Heart right ventricle (tissue), 16 donors: ENCODE measurements around the gene RPN2. TPM values are rescaled to one million over a fixed set of nuclear protein-coding genes. Genes with fewer than 3 reads are reported as not detected.

Experiments used
- ATAC-seq, 8 donors: fragments of 200-7000 bp; cut with Tn5 transposase; one replicate each; pipeline ENCODE4 v1.9.1; 2020; ENCODE audit warnings: mild to moderate bottlenecking in 8 of 8, moderate library complexity in 8 of 8, moderate number of reproducible peaks in 1 of 8
- DNase-seq, 2 donors: peaks; one replicate each; pipeline ENCODE4 v3.0.0-alpha.2; 2020
- H3K27ac ChIP-seq, 10 donors: fragments of 200-600 bp; sonication (generic) in 2 of 10; one replicate each; pipeline versions ENCODE4 v1.5.0 to v1.8.0; 2020 to 2022; ENCODE audit warnings: mild to moderate bottlenecking in 3 of 10
- H3K27me3 ChIP-seq, 7 donors: fragments of 200-600 bp; one replicate each; pipeline ENCODE4 v1.8.0; 2021 to 2022; ENCODE audit warnings: mild to moderate bottlenecking in 2 of 7
- H3K36me3 ChIP-seq, 9 donors: fragments of 200-600 bp; sonication (generic) in 1 of 9; one replicate each; pipeline versions ENCODE4 v1.5.0 to v1.8.0; 2020 to 2022; ENCODE audit warnings: mild to moderate bottlenecking in 2 of 9
- H3K4me1 ChIP-seq, 9 donors: fragments of 200-600 bp; sonication (generic) in 1 of 9; one replicate each; pipeline versions ENCODE4 v1.5.0 to v1.8.0; 2020 to 2022; ENCODE audit warnings: mild to moderate bottlenecking in 4 of 9
- H3K4me3 ChIP-seq, 10 donors: fragments of 200-600 bp; sonication (generic) in 2 of 10; one replicate each; pipeline versions ENCODE4 v1.5.0 to v1.8.0; 2020 to 2022; ENCODE audit warnings: mild to moderate bottlenecking in 7 of 10, moderate library complexity in 2 of 10
- H3K9me3 ChIP-seq, 11 donors: fragments of 200-600 bp in 10 of 11; sonication (generic) in 2 of 11; one replicate each; pipeline versions ENCODE4 v1.5.0 to v1.8.0; 2013 to 2022; ENCODE audit warnings: mild to moderate bottlenecking in 2 of 11, control low read depth in 1 of 11, moderate library complexity in 1 of 11
- WGBS, 2 donors: extraction: QIAGEN DNeasy Blood & Tissue Kit; methylation state at CpG; one replicate each; pipeline ENCODE4 v1.1.7; 2013; ENCODE audit warnings: inconsistent platforms in 1 of 2; 5-methylcytosine and 5-hydroxymethylcytosine counted together
- intact Hi-C, 10 donors: fragments of 100-400 bp; cut with DNase I; formaldehyde crosslinking; loops; one replicate each; pipeline versions ENCODE4 v1.11.1 to v1.14.2; 2022
- polyA plus RNA-seq, 2 donors: library from polyadenylated mRNA; stranded (reverse); fragments of 200-250 nt; gene quantifications; one replicate each; pipeline ENCODE4 v1.2.3, GENCODE V29; 2013
- total RNA-seq, 10 donors: library from RNA; stranded (reverse); fragmentation: NEBNext Ultra II Directional in 3 of 10; extraction: Animal tissue kit (Norgen Biotek cat#: 25700) in 3 of 10; gene quantifications; one replicate each; pipeline versions ENCODE4 v1.2.1 to v1.2.4, GENCODE V29; 2021 to 2023
- TF ChIP-seq, protein P1 (sequence below), 9 donors: fragments of 200-600 bp; sonication (generic) in 2 of 9; IDR thresholded peaks; one replicate each; pipeline versions ENCODE4 v1.5.0 to v1.8.0; 2021 to 2022; ENCODE audit warnings: antibody characterized with exemption in 9 of 9, mild to moderate bottlenecking in 5 of 9, moderate library complexity in 1 of 9
- donor health status: Arrhythmogenic right ventricular cardiomyopathy.
- donor health status: ischemic (EF 13 %, LVEDD 7.1; RV severe dilation, severe dysfunction).
- donor health status: healthy with polysubstance abuse.
- donor health status: DM: no; HTN: yes; CAD: no.
- donor health status: DM: no; HTN: no; CAD: no.
- donor health status: ischemic (EF 25% LVEDD 6.9; RV normal size, moderate dysfunction).
- donor health status: ischemic (EF 25% LVEDD 5.7; RV mildly dilated, moderate dysfunction).
- donor health status: healthy.
- donor health status: DM: yes; HTN: yes; CAD: no.
- donor health status: Ischemic cardiomyopathy.
- donor health status: ischemic (EF 35%, LVEDD 5.7; RV mildly dilated, moderate dysfunction).
- donor health status: nonischemic (EF 11% LVEDD 7.7; RV severe dilation, severe dysfunction).
- donor health status: DM: yes; HTN: yes; CAD: no.
- donor health status: PGD.
- donor health status: ischemic (EF 29% LVEDD 5.4; RV normal size, mild dysfunction).
- donor health status: nonischemic (EF 23%, LVEDD 6.1; RV moderate dilation, normal function).

RPN2 gene
- total and polyA plus RNA-seq, 12 donors, result 30.9 to 166 (median 95.2) TPM

DNA sequence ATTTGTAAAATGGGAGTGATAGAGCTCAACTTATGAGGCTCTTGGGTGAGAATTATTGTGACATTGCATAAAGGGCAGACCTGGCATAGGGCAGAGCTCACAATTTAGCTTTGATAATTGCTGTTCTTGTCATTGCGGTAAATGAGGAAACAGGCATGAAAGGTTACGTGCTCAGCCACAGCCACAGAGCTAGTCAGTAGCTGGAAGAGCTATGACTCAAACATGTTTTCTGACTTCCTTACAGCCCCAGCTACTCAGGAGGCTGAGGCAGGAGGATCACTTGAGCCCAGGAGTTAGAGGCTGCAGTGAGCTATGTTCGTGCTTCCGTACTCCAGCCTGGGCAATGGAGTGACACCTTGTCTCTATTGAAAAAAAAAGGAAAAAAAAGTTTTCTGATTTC lies 86.0 kb downstream of the RPN2 start:
- TF ChIP-seq, protein P1, sequence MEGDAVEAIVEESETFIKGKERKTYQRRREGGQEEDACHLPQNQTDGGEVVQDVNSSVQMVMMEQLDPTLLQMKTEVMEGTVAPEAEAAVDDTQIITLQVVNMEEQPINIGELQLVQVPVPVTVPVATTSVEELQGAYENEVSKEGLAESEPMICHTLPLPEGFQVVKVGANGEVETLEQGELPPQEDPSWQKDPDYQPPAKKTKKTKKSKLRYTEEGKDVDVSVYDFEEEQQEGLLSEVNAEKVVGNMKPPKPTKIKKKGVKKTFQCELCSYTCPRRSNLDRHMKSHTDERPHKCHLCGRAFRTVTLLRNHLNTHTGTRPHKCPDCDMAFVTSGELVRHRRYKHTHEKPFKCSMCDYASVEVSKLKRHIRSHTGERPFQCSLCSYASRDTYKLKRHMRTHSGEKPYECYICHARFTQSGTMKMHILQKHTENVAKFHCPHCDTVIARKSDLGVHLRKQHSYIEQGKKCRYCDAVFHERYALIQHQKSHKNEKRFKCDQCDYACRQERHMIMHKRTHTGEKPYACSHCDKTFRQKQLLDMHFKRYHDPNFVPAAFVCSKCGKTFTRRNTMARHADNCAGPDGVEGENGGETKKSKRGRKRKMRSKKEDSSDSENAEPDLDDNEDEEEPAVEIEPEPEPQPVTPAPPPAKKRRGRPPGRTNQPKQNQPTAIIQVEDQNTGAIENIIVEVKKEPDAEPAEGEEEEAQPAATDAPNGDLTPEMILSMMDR (IDR thresholded peaks at IDR 0.05), result no peak
- peaks cover 0 to 4% (median 0%) of the 10 kb centered on the region in 9 donors for H3K4me1 ChIP-seq
- H3K4me3 ChIP-seq, result no peak overlapping the region
- DNase-seq, result no peak
- H3K27ac ChIP-seq, result no peak overlapping the region
- no peaks in the 10 kb centered on the region for H3K9me3 ChIP-seq
- WGBS, 2 donors, result 92 to 94% methylated on average over 4 of the region's 4 CpGs
- intact Hi-C loops, result loop anchor here in 2 of 10 donors (5.0 to 10.0 kb wide), 2 partner anchors 60 to 117 kb away; no protein-coding TSS in a partner anchor
- ATAC-seq, result no peak
- H3K36me3 ChIP-seq, result no peaks in the 10 kb centered on the region
- H3K27me3 ChIP-seq, result peaks cover 0 to 29% (median 16%) of the 10 kb centered on the region in 7 donors

GRCh38 chr20:37266940-37267666 lies 88.0 kb downstream of the RPN2 start:
- Histone ChIP-seq H3K4me1 (peaks cover 0 to 14% (median 0%) of the 10 kb centered on the region in 9 donors), H3K27ac (no peak overlapping the region), H3K4me3 (no peak overlapping the region), H3K27me3 (peaks cover 0 to 10% (median 2%) of the 10 kb centered on the region in 7 donors), H3K9me3 (no peaks in the 10 kb centered on the region), H3K36me3 (no peaks in the 10 kb centered on the region)
- no peak for ATAC-seq
- intact Hi-C loops, result loop anchor here in 2 of 10 donors (5.0 to 10.0 kb wide), 2 partner anchors 62 to 115 kb away; no protein-coding TSS in a partner anchor
- DNase-seq, result no peak
- TF ChIP-seq, protein P1 (IDR thresholded peaks at IDR 0.05), result no peak
- 80 to 85% methylated on average over 9 of the region's 9 CpGs for WGBS, 2 donors

- ATAC-seq, result no peak
- peaks cover 0 to 6% (median 0%) of the 10 kb centered on the region in 7 donors for H3K27me3 ChIP-seq
- no peak overlapping the region for H3K4me3 ChIP-seq
- H3K36me3 ChIP-seq, result no peaks in the 10 kb centered on the region
- no peak for DNase-seq
- TF ChIP-seq, protein P1 (IDR thresholded peaks at IDR 0.05), result no peak
- intact Hi-C loops, result loop anchor here in 6 of 10 donors (2.0 to 10.0 kb wide), 4 partner anchors 63 to 267 kb away; no protein-coding TSS in a partner anchor
- peaks cover 0 to 14% (median 0%) of the 10 kb centered on the region in 9 donors for H3K4me1 ChIP-seq
- no peak overlapping the region for H3K27ac ChIP-seq
- WGBS, 2 donors, result 52 to 61% methylated on average over 15 of the region's 15 CpGs
- H3K9me3 ChIP-seq, result no peaks in the 10 kb centered on the region
These were observed 88.7 kb downstream of the RPN2 start for GRCh38 chr20:37267667-37268313.

DNA sequence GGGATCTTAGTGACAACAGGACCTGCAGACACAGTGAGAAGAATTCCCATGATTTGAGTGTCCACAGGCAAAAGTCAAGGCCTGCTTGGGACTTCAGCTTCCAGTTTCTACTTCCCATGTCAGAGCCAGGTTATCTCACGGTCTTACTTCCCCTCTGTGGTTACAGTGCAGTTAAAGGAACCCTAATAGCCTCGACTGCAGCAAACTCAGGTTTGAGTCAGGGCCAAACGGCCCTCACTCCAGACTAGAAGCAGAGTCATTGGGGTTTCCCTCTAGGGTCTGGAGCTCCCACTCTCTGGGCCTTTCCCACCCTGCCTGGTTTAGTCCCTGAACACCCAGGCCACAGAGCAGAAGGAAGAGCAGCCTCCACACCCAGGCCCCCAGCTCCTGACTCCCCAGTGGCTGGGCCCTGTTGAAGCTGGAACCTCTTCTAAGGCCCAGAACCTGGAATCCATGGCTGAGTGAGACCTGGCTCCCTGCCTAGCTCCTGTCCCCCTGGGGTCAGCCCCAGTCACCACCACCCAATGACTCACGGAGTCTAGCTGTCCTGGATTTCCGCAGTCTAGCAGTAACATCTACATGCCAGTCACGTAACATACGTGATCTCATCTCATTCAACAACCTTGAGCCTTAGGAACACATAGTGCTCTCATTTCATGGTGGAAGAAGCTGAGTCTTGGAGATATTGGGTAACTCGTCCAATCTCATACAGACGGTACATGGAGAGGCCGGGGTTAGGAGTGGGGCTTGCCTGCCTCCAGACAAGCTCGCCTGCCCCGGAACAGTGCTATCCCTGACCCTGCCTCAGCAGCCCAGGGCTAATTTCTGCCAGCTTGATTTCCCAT lies 91.7 kb downstream of the RPN2 start:
- intact Hi-C loops, result loop anchor here in 3 of 10 donors (2.0 to 5.0 kb wide), 4 partner anchors 112 to 264 kb away; no protein-coding TSS in a partner anchor
- 88% methylated on average over 12 of the region's 12 CpGs for WGBS, 2 donors
- ATAC-seq (peak in 6 of 8 donors; percentile 19 to 65 (median 30)), DNase-seq (no peak)
- H3K36me3 ChIP-seq, result no peaks in the 10 kb centered on the region
- H3K4me3 ChIP-seq, result no peak overlapping the region
- peaks cover 0 to 25% (median 0%) of the 10 kb centered on the region in 9 donors for H3K4me1 ChIP-seq
- TF ChIP-seq, protein P1 (IDR thresholded peaks at IDR 0.05), result no peak
- no peaks in the 10 kb centered on the region for H3K27me3 ChIP-seq
- H3K9me3 ChIP-seq, result no peaks in the 10 kb centered on the region
- H3K27ac ChIP-seq, result peak overlapping the region in 2 of 10 donors; percentile 9 to 82
